DND-41 (cell line): ENCODE results near the gene SLC43A3.
A peak's percentile ranks its signal among the peaks of the same experiment; 100 is the strongest.

ENCODE experiments used
- ATAC-seq: fragments of 200-7000 bp; cut with Tn5 transposase; 3 replicates; pipeline ENCODE4 v1.9.1; 2021; ENCODE audit warnings: low read depth; ENCODE audit not compliant: insufficient read depth
- DNase-seq: peaks from one replicate; pipeline ENCODE4 v3.0.0-alpha.2; 2020
- H2AFZ ChIP-seq: 2 replicates; pipeline ENCODE4 v1.6.0; 2012; ENCODE audit warnings: low read depth, low read length
- H3K27ac ChIP-seq: 2 replicates; pipeline ENCODE4 v1.5.1; 2012; ENCODE audit warnings: low read length, inconsistent platforms
- H3K27me3 ChIP-seq: fragments of 200-600 bp; sonication (generic); 2 replicates; pipeline ENCODE4 v1.6.0; 2012; ENCODE audit warnings: low read length, mild to moderate bottlenecking, inconsistent platforms; ENCODE audit not compliant: insufficient read depth, poor library complexity
- H3K36me3 ChIP-seq: 2 replicates; pipeline ENCODE4 v1.5.1; 2012; ENCODE audit warnings: low read length, inconsistent platforms; ENCODE audit not compliant: insufficient read depth
- H3K4me1 ChIP-seq: 2 replicates; pipeline ENCODE4 v1.5.1; 2012; ENCODE audit warnings: mild to moderate bottlenecking, low read length; ENCODE audit not compliant: insufficient read depth
- H3K4me2 ChIP-seq: 2 replicates; pipeline ENCODE4 v1.6.0; 2012; ENCODE audit warnings: mild to moderate bottlenecking, moderate library complexity, low read length, inconsistent platforms; ENCODE audit not compliant: insufficient read depth
- H3K4me3 ChIP-seq, 2 experiments: fragments of 200-600 bp in 1 of 2; shearing (Covaris generic) in 1 of 2; 2 replicates each; pipeline ENCODE4 v1.5.1; 2012 to 2016; ENCODE audit warnings: inconsistent platforms in 2 of 2, low read length in 2 of 2, mild to moderate bottlenecking in 2 of 2, low read depth in 1 of 2, moderate library complexity in 1 of 2
- H3K79me2 ChIP-seq: 2 replicates; pipeline ENCODE4 v1.6.0; 2012; ENCODE audit warnings: low read length, inconsistent platforms; ENCODE audit not compliant: insufficient read depth
- H3K9ac ChIP-seq: 2 replicates; pipeline ENCODE4 v1.6.0; 2012; ENCODE audit warnings: low read depth, mild to moderate bottlenecking, inconsistent platforms, low read length, moderate library complexity
- H3K9me3 ChIP-seq: 2 replicates; pipeline ENCODE4 v1.5.1; 2012; ENCODE audit warnings: low read length, moderate library complexity, mild to moderate bottlenecking, inconsistent platforms; ENCODE audit not compliant: insufficient read depth, severe bottlenecking
- H4K20me1 ChIP-seq: 2 replicates; pipeline ENCODE4 v1.6.0; 2012; ENCODE audit warnings: low read length; ENCODE audit not compliant: insufficient read depth
- EZH2 ChIP-seq: IDR thresholded peaks from 3 replicates; pipeline ENCODE4 v1.6.1; 2012; ENCODE audit warnings: borderline replicate concordance, low read depth, mild to moderate bottlenecking, moderate library complexity, low read length, inconsistent platforms; ENCODE audit not compliant: severe bottlenecking
- TF ChIP-seq, protein P1 (sequence below): IDR thresholded peaks from 2 replicates; pipeline ENCODE4 v1.5.1; 2012; ENCODE audit warnings: borderline replicate concordance, low read length, moderate library complexity, mild to moderate bottlenecking; ENCODE audit not compliant: poor library complexity, severe bottlenecking; ENCODE audit errors: extremely low read depth

The SLC43A3 gene

GRCh38 chr11:57425565-57426438 is 1.1 kb downstream of the SLC43A3 start:
- no peaks in the 10 kb centered on the region for H3K27me3 ChIP-seq
- peaks cover 43% of the 10 kb centered on the region for H3K79me2 ChIP-seq
- no peak overlapping the region for H2AFZ ChIP-seq
- H3K9ac ChIP-seq, result peak overlapping the region; percentile 79
- no peaks in the 10 kb centered on the region for H3K9me3 ChIP-seq
- DNase-seq, result peak; percentile 24
- peak overlapping the region; percentile 87 for H3K4me2 ChIP-seq
- TF ChIP-seq, protein P1, sequence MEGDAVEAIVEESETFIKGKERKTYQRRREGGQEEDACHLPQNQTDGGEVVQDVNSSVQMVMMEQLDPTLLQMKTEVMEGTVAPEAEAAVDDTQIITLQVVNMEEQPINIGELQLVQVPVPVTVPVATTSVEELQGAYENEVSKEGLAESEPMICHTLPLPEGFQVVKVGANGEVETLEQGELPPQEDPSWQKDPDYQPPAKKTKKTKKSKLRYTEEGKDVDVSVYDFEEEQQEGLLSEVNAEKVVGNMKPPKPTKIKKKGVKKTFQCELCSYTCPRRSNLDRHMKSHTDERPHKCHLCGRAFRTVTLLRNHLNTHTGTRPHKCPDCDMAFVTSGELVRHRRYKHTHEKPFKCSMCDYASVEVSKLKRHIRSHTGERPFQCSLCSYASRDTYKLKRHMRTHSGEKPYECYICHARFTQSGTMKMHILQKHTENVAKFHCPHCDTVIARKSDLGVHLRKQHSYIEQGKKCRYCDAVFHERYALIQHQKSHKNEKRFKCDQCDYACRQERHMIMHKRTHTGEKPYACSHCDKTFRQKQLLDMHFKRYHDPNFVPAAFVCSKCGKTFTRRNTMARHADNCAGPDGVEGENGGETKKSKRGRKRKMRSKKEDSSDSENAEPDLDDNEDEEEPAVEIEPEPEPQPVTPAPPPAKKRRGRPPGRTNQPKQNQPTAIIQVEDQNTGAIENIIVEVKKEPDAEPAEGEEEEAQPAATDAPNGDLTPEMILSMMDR, result no peak
- no peak for TF ChIP-seq EZH2
- ATAC-seq, result no peak
- peaks cover 53% of the 10 kb centered on the region for H3K4me1 ChIP-seq
- peaks cover 31% of the 10 kb centered on the region for H4K20me1 ChIP-seq
- peak overlapping the region; percentile 51 to 64; a peak in 3 of 4 replicates for H3K4me3 ChIP-seq
- H3K36me3 ChIP-seq, result peaks cover 45% of the 10 kb centered on the region
- H3K27ac ChIP-seq, result peak overlapping the region; percentile 95

DNA sequence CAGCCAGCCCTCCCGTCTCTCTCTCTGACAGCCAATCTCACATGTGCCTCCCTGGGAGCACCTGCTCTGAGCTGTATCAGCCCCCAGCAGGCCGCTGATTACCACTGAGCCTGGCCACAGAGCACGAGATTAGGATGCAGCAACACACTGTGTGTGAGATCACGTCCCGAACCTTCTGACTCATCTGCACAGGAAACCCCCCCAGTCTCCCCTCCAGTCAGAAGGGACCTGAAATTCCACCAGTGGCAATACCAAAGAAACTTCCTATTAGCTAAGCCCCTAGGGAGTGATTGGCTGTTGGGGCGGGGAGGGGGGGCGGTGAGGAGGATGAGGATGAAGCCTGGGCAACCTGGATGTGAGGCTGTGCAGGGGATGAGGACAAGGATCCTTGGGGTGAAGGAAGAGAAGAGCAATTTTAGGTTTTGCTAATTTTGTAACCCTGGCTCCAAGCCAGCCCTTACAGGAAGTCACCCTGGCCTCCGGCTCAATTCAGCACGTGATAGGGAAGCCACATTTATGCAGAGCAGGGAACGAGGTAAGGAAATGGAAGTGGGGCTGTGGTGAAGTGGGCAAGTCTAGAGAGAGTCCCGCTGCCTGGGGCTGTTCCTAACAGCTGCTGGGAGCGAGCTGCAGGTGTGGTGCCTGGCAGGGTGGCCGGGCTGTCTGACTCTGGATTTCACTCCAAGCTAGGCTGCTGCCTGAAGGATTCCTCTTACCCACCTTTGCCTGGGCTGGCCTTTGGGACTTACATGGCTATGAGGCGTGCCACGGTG is 1.9 kb downstream of the SLC43A3 start:
- peaks cover 39% of the 10 kb centered on the region for H4K20me1 ChIP-seq
- H2AFZ ChIP-seq, result no peak overlapping the region; the same call in 1 of the 2 replicates
- H3K27ac ChIP-seq, result peak overlapping the region; percentile 95
- H3K36me3 ChIP-seq, result peaks cover 53% of the 10 kb centered on the region
- no peaks in the 10 kb centered on the region for H3K9me3 ChIP-seq
- peaks cover 53% of the 10 kb centered on the region for H3K4me1 ChIP-seq
- DNase-seq (peak; percentile 95), ATAC-seq (peak; percentile 88)
- peak overlapping the region; percentile 87 for H3K4me2 ChIP-seq
- H3K79me2 ChIP-seq, result peaks cover 51% of the 10 kb centered on the region
- H3K9ac ChIP-seq, result peak overlapping the region; percentile 79
- peak overlapping the region; percentile 51 to 64; a peak in 3 of 4 replicates for H3K4me3 ChIP-seq
- H3K27me3 ChIP-seq, result no peaks in the 10 kb centered on the region
- no peak for TF ChIP-seq EZH2
- TF ChIP-seq, protein P1, result no peak

- Histone ChIP-seq H3K36me3 (peaks cover 60% of the 10 kb centered on the region), H4K20me1 (peaks cover 42% of the 10 kb centered on the region), H3K4me3 (peak overlapping the region; percentile 8 to 64; a peak in 3 of 4 replicates), H3K27me3 (no peaks in the 10 kb centered on the region), H3K27ac (peak overlapping the region; percentile 95), H2AFZ (no peak overlapping the region; the same call in 1 of the 2 replicates), H3K79me2 (peaks cover 55% of the 10 kb centered on the region), H3K4me1 (peaks cover 53% of the 10 kb centered on the region), H3K4me2 (peak overlapping the region; percentile 87), H3K9me3 (no peaks in the 10 kb centered on the region), H3K9ac (peak overlapping the region; percentile 79)
- DNase-seq (no peak), ATAC-seq (no peak)
- TF ChIP-seq, protein P1, result no peak
- TF ChIP-seq EZH2, result no peak
Measured at GRCh38 chr11:57424137-57424791, 2.7 kb downstream of the SLC43A3 start.
